ENCODE data around the gene NAV2.

Gene NAV2

GRCh38 chr11:19984048-19984742 is 271.6 kb downstream of the NAV2 start:
- no peak overlapping the region for H3K4me3 ChIP-seq (ENCODE audit: low read length)
- TF ChIP-seq CTCF (conservative IDR thresholded peaks at IDR 0.05; ENCODE audit: low read depth, low read length): no peak
- no peak for DNase-seq (ENCODE audit: low read depth)

GRCh38 chr11:19985111-19985510 is 272.5 kb downstream of the NAV2 start:
- no peak overlapping the region for H3K4me3 ChIP-seq (ENCODE audit: low read length)
- no peak for DNase-seq (ENCODE audit: low read depth)
- no peak for TF ChIP-seq CTCF (conservative IDR thresholded peaks at IDR 0.05; ENCODE audit: low read depth, low read length)

- TF ChIP-seq CTCF (conservative IDR thresholded peaks at IDR 0.05; ENCODE audit: low read depth, low read length): no peak
- no peak for DNase-seq (ENCODE audit: low read depth)
- H3K4me3 ChIP-seq (ENCODE audit: low read length): no peak overlapping the region
Measured at GRCh38 chr11:19987331-19987801, 274.7 kb downstream of the NAV2 start.

- no peak for TF ChIP-seq CTCF (conservative IDR thresholded peaks at IDR 0.05; ENCODE audit: low read depth, low read length)
- peak; percentile 86 for DNase-seq (ENCODE audit: low read depth)
- no peak overlapping the region for H3K4me3 ChIP-seq (ENCODE audit: low read length)
Measured at GRCh38 chr11:19988598-19988997, 276.0 kb downstream of the NAV2 start.

GRCh38 chr11:19989191-19989590 is 276.6 kb downstream of the NAV2 start:
- TF ChIP-seq CTCF (conservative IDR thresholded peaks at IDR 0.05; ENCODE audit: low read depth, low read length): no peak
- DNase-seq (ENCODE audit: low read depth): no peak

GRCh38 chr11:19992162-19992561 is 279.5 kb downstream of the NAV2 start:
- no peak overlapping the region for H3K4me3 ChIP-seq (ENCODE audit: low read length)
- DNase-seq (ENCODE audit: low read depth): no peak
- no peak for TF ChIP-seq CTCF (conservative IDR thresholded peaks at IDR 0.05; ENCODE audit: low read depth, low read length)

More at GRCh38 chr11:19989191-19989590, 276.6 kb downstream of the NAV2 start:
- no peak overlapping the region for H3K4me3 ChIP-seq (ENCODE audit: low read length)

GRCh38 chr11:19992998-19993397 is 280.4 kb downstream of the NAV2 start:
- DNase-seq (ENCODE audit: low read depth): no peak
- TF ChIP-seq CTCF (conservative IDR thresholded peaks at IDR 0.05; ENCODE audit: low read depth, low read length): no peak
- H3K4me3 ChIP-seq (ENCODE audit: low read length): no peak overlapping the region
